ENCODE results near the gene CELF1. TPM values are rescaled to one million over a fixed set of nuclear protein-coding genes. Genes with fewer than 3 reads are reported as not detected.
A peak's percentile ranks its signal among the peaks of the same experiment; 100 is the strongest.

CELF1 gene
- total RNA-seq, 4 donors from 2014 or later, result 69.6 to 151 (median 99.3) TPM

DNA sequence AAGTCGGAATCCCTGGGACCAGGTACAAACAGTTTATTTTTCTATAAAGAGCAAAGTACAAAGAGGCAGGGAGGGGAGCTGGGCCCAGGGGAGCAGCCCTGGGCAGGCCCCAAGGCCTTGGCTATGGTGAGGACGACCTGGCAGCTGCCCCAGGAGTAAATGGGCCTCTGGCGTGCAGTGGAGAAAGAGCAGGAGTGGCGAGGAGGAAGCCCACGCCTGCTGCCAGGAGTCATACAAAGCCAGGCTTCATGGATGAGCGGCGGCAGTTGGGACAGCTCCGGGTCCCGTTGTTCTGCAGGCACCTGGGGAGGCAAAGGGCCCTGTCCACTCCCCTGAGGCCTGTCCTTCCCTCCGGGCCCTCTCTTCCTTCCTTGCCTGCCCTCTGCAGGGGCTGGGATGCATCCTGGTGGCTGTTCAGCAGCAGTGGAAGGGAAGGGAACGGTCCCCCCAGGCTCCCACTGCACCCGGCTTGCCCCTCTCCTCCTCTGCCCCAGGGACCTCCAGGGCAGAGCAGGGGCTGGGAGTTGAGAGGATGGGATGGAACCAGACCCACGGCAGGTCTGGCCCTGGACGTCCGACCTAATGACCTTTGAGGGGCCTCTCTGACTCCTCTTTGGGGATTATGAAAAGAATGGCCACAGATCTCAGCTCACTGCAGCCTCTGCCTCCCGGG, 115.0 kb downstream of the CELF1 start:
- H3K27me3 ChIP-seq, result no peaks in the 10 kb centered on the region
- no peak for DNase-seq (ENCODE audit: extremely low spot score)
- H3K27ac ChIP-seq (replicated peaks in 1 of 4), result peak overlapping the region in 2 of 4 donors; percentile 9 to 10
- 74% methylated on average over 13 of the region's 16 CpGs for WGBS
- intact Hi-C loops (cut with DNase I), result no loop called here
- H3K36me3 ChIP-seq, result no peaks in the 10 kb centered on the region
- peaks cover 5 to 21% (median 19%) of the 10 kb centered on the region in 4 donors for H3K4me1 ChIP-seq
- no peak for TF ChIP-seq EP300 (IDR thresholded peaks at IDR 0.05)
- TF ChIP-seq POLR2A (IDR thresholded peaks at IDR 0.05; ENCODE audit: low read depth), result no peak
- TF ChIP-seq POLR2AphosphoS5 (IDR thresholded peaks at IDR 0.05), result no peak
- TF ChIP-seq, protein P1, sequence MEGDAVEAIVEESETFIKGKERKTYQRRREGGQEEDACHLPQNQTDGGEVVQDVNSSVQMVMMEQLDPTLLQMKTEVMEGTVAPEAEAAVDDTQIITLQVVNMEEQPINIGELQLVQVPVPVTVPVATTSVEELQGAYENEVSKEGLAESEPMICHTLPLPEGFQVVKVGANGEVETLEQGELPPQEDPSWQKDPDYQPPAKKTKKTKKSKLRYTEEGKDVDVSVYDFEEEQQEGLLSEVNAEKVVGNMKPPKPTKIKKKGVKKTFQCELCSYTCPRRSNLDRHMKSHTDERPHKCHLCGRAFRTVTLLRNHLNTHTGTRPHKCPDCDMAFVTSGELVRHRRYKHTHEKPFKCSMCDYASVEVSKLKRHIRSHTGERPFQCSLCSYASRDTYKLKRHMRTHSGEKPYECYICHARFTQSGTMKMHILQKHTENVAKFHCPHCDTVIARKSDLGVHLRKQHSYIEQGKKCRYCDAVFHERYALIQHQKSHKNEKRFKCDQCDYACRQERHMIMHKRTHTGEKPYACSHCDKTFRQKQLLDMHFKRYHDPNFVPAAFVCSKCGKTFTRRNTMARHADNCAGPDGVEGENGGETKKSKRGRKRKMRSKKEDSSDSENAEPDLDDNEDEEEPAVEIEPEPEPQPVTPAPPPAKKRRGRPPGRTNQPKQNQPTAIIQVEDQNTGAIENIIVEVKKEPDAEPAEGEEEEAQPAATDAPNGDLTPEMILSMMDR (IDR thresholded peaks at IDR 0.05), result no peak
- H3K4me3 ChIP-seq, result no peak overlapping the region
- no peaks in the 10 kb centered on the region for H3K9me3 ChIP-seq

GRCh38 chr11:47437218-47437745, 115.7 kb downstream of the CELF1 start:
- no peaks in the 10 kb centered on the region for H3K9me3 ChIP-seq
- H3K4me3 ChIP-seq, result no peak overlapping the region
- peaks cover 5 to 21% (median 19%) of the 10 kb centered on the region in 4 donors for H3K4me1 ChIP-seq
- no peak for DNase-seq (ENCODE audit: extremely low spot score)
- H3K27me3 ChIP-seq, result no peaks in the 10 kb centered on the region
- intact Hi-C loops (cut with DNase I), result no loop called here
- peak overlapping the region in 2 of 4 donors; percentile 9 to 10 for H3K27ac ChIP-seq (replicated peaks in 1 of 4)
- WGBS, result 86% methylated on average over 9 of the region's 11 CpGs
- no peak for TF ChIP-seq POLR2AphosphoS5 (IDR thresholded peaks at IDR 0.05)
- no peak for TF ChIP-seq POLR2A (IDR thresholded peaks at IDR 0.05; ENCODE audit: low read depth)
- TF ChIP-seq, protein P1 (IDR thresholded peaks at IDR 0.05), result no peak
- no peak for TF ChIP-seq EP300 (IDR thresholded peaks at IDR 0.05)
- H3K36me3 ChIP-seq, result no peaks in the 10 kb centered on the region

DNA sequence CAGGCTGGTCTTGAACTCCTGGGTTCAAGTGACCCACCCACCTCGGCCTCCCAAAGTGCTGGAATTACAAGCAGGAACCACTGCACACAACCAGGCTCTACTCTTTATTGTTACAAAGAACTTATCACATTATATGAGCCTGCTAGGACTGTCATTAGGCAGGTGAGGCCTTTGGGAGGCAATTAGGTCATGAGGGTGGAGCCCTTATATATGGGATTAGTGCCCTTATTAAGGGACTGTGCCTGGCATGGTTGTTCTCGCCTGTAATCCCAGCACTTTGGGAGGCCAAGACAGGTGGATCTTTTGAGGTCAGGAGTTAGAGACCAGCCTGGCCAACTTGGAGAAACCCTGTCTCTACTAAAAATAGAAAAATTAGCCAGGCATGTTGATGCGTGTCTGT, 116.2 kb downstream of the CELF1 start:
- Histone ChIP-seq H3K27ac (replicated peaks in 1 of 4) (no peak overlapping the region), H3K36me3 (no peaks in the 10 kb centered on the region), H3K4me1 (peaks cover 5 to 21% (median 19%) of the 10 kb centered on the region in 4 donors), H3K27me3 (no peaks in the 10 kb centered on the region), H3K4me3 (no peak overlapping the region), H3K9me3 (no peaks in the 10 kb centered on the region)
- WGBS, result 100% methylated on average over 3 of the region's 3 CpGs
- TF ChIP-seq POLR2AphosphoS5 (IDR thresholded peaks at IDR 0.05) (no peak), EP300 (IDR thresholded peaks at IDR 0.05) (no peak), POLR2A (IDR thresholded peaks at IDR 0.05; ENCODE audit: low read depth) (no peak)
- TF ChIP-seq, protein P1 (IDR thresholded peaks at IDR 0.05), result no peak
- DNase-seq (ENCODE audit: extremely low spot score), result no peak
- intact Hi-C loops (cut with DNase I), result no loop called here

DNA sequence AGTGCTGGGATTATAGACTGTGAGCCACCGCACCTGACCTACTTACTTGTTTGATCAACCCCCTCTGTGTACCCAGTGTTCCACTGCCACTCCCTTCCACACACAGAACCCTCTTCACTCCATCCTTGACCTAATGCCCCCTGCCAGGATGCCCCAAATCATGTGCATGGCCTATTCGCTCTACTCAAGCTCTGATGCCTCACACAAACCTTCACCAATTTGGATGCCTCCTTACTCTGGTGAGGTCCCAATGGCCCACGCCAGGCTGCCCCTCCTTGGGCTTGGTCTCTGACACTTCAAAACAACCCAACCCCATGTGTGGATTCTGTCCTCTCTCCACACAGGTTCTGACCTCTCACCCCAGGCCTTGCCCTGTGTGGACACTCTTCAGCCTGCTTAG, 117.2 kb downstream of the CELF1 start:
- intact Hi-C loops (cut with DNase I), result no loop called here
- DNase-seq (ENCODE audit: extremely low spot score), result no peak
- peaks cover 5 to 21% (median 19%) of the 10 kb centered on the region in 4 donors for H3K4me1 ChIP-seq
- H3K27me3 ChIP-seq, result no peaks in the 10 kb centered on the region
- no peaks in the 10 kb centered on the region for H3K9me3 ChIP-seq
- H3K36me3 ChIP-seq, result no peaks in the 10 kb centered on the region
- no peak overlapping the region for H3K4me3 ChIP-seq
- TF ChIP-seq POLR2A (IDR thresholded peaks at IDR 0.05; ENCODE audit: low read depth) (no peak), POLR2AphosphoS5 (IDR thresholded peaks at IDR 0.05) (no peak), EP300 (IDR thresholded peaks at IDR 0.05) (no peak)
- TF ChIP-seq, protein P1 (IDR thresholded peaks at IDR 0.05), result no peak
- no peak overlapping the region for H3K27ac ChIP-seq (replicated peaks in 1 of 4)
- WGBS, result 94% methylated on average over 3 of the region's 3 CpGs

Data from esophagus muscularis mucosa (tissue), 4 donors.